Measurements from ENCODE around the gene SFRP2.

The SFRP2 gene

GRCh38 chr4:153788413-153789276, at the start of gene SFRP2:
Gene SFRP2 (minus strand): TSS chr4:153789083. CDS start chr4:153788835, 248 bp downstream.
- H3K4me3 Mint-ChIP-seq, result peak within 1 kb of the TSS; percentile 70
- no peak for ATAC-seq
- H3K27ac Mint-ChIP-seq, result no peak within 1 kb of the TSS

GRCh38 chr4:153838564-153838963, 49.7 kb upstream of the SFRP2 start:
- Mint-ChIP-seq H3K36me3 (no peaks in the 10 kb centered on the region), H3K9me3 (peaks cover 3% of the 10 kb centered on the region), H3K4me1 (no peaks in the 10 kb centered on the region), H3K27ac (no peak overlapping the region), H3K4me3 (no peak overlapping the region), H3K27me3 (no peaks in the 10 kb centered on the region)
- ATAC-seq, result no peak

More at GRCh38 chr4:153788413-153789276, at the start of gene SFRP2:
- H3K9me3 Mint-ChIP-seq, result no peaks in the 10 kb centered on the region
- peaks cover 81% of the 10 kb centered on the region for H3K27me3 Mint-ChIP-seq
- peaks cover 53% of the 10 kb centered on the region for H3K4me1 Mint-ChIP-seq
- no peaks in the 10 kb centered on the region for H3K36me3 Mint-ChIP-seq

DNA sequence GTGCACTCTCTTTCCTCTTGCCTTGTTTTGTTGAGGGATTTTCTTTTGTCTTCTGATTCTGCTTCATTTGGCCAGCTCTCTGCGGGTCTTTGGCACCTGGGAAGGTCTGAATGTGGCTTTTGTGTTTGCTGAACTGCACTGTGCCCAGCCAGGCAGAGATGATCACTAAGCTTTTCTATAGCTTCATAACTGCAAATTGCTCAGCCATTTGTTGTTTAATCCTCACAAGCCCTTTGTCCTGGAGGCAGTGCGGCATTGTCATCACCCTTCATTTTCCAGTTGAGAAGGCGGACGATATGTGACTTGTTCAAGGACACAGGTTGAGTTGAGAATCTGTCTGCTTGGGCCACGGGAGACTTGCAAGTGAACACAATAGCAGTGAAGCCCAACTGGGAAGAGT, 46.0 kb upstream of the SFRP2 start:
- H3K4me1 Mint-ChIP-seq, result no peaks in the 10 kb centered on the region
- H3K9me3 Mint-ChIP-seq, result no peaks in the 10 kb centered on the region
- no peak for ATAC-seq
- no peaks in the 10 kb centered on the region for H3K36me3 Mint-ChIP-seq
- H3K4me3 Mint-ChIP-seq, result no peak overlapping the region
- H3K27ac Mint-ChIP-seq, result no peak overlapping the region
- peaks cover 15% of the 10 kb centered on the region for H3K27me3 Mint-ChIP-seq

DNA sequence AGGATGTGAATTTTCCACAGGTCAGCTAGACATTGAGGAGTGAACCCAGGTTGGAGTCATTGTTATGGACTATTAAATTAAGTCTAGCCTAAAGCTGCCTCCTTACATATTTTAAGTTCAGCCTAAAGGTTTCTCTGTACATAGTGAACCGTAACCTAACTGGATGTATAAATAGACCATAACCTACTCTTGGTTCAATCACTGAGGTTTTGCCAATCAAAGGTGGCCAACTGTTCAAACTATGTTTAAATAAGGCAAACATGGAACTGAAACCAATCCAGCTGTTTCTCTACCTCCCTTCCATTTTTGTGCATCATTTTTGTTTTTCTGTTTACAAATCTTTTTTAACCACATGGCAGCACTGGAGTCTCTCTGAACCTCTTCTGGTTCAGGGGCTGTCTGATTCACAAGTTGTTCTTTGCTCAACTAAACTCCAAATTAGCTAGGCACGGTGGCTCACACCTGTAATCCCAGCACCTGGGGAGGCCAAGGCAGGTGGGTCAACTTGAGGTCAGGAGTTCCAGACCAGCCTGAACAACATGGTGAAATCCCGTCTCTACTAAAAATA, 43.9 kb upstream of the SFRP2 start:
- Mint-ChIP-seq H3K36me3 (no peaks in the 10 kb centered on the region), H3K4me1 (no peaks in the 10 kb centered on the region), H3K27ac (no peak overlapping the region), H3K9me3 (peaks cover 4% of the 10 kb centered on the region), H3K27me3 (peaks cover 26% of the 10 kb centered on the region), H3K4me3 (no peak overlapping the region)
- no peak for ATAC-seq

DNA sequence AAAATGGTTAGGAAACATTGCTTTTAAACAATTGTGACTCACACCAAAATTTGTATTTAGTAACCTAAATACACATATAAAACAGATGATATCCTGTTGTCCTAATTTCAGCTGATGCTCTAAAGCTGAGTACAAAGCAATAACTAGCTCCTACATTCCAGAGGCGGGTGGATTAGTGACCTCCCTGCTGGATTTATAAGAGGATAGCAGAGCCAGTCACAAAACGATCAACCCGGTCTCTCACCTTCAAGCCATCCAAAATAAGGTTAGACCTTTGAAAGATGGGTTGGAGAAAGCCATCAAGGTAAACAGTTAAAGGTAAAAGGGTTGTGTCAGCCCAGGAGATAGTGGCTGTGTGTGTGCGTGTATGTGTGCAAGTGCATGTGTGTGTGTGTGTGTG, 43.2 kb upstream of the SFRP2 start:
- no peak overlapping the region for H3K4me3 Mint-ChIP-seq

GRCh38 chr4:153831245-153831644, 42.4 kb upstream of the SFRP2 start:
- no peak for ATAC-seq
- Mint-ChIP-seq H3K4me1 (no peaks in the 10 kb centered on the region), H3K27me3 (peaks cover 26% of the 10 kb centered on the region), H3K36me3 (no peaks in the 10 kb centered on the region), H3K4me3 (no peak overlapping the region), H3K27ac (no peak overlapping the region), H3K9me3 (peaks cover 4% of the 10 kb centered on the region)

More for the DNA sequence above, 43.2 kb upstream of the SFRP2 start:
- Mint-ChIP-seq H3K9me3 (peaks cover 4% of the 10 kb centered on the region), H3K27me3 (peaks cover 26% of the 10 kb centered on the region), H3K4me1 (no peaks in the 10 kb centered on the region), H3K36me3 (no peaks in the 10 kb centered on the region), H3K27ac (no peak overlapping the region)
- no peak for ATAC-seq

GRCh38 chr4:153825691-153826090, 36.8 kb upstream of the SFRP2 start:
- peaks cover 6% of the 10 kb centered on the region for H3K9me3 Mint-ChIP-seq
- no peaks in the 10 kb centered on the region for H3K4me1 Mint-ChIP-seq
- no peak overlapping the region for H3K4me3 Mint-ChIP-seq
- ATAC-seq, result no peak
- H3K36me3 Mint-ChIP-seq, result no peaks in the 10 kb centered on the region
- peaks cover 19% of the 10 kb centered on the region for H3K27me3 Mint-ChIP-seq
- no peak overlapping the region for H3K27ac Mint-ChIP-seq

DNA sequence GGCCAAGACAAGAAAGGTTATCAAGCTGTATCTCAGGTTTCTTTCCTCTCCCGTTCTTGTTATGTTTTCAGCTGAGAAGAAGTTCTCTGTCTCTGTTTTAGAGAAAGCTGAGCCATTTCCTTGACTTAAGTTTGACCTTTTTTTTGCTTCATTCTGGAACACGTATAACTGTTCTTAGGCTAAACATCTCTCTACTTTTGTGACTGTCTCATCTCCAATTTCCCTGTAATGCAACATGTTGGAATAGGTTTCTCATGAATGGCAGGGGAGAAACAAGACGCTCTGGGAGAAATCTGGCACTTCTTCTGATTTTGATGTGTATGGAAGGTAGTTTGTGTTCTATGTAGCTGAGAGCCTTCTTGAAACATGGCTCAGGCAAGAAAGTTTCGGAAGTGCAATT, 36.2 kb upstream of the SFRP2 start:
- no peak overlapping the region for H3K27ac Mint-ChIP-seq
- no peaks in the 10 kb centered on the region for H3K4me1 Mint-ChIP-seq
- H3K9me3 Mint-ChIP-seq, result peaks cover 10% of the 10 kb centered on the region
- H3K36me3 Mint-ChIP-seq, result no peaks in the 10 kb centered on the region
- H3K27me3 Mint-ChIP-seq, result peaks cover 13% of the 10 kb centered on the region
- H3K4me3 Mint-ChIP-seq, result no peak overlapping the region
- ATAC-seq, result no peak

DNA sequence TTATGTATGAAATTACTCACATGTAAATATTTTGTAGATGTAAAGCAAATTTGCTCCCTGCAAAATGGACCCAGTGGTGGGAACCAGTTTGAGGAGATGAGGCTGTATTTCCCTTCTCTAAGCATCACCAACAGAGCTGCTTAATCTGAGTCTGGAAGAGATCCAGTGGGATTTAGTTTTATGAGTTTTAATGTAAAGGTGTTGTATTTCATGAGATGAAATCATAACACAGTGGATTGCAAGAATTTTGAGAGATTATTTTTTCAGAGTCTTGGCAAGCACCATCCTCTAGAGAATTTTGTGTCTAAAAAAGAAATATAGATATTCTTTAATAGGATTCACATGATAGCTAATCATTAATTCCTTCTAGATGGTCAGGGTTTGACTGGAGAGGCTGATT, 35.6 kb upstream of the SFRP2 start:
- Mint-ChIP-seq H3K4me3 (no peak overlapping the region), H3K4me1 (no peaks in the 10 kb centered on the region), H3K36me3 (no peaks in the 10 kb centered on the region), H3K9me3 (peaks cover 11% of the 10 kb centered on the region), H3K27ac (no peak overlapping the region), H3K27me3 (peaks cover 8% of the 10 kb centered on the region)
- ATAC-seq, result no peak

DNA sequence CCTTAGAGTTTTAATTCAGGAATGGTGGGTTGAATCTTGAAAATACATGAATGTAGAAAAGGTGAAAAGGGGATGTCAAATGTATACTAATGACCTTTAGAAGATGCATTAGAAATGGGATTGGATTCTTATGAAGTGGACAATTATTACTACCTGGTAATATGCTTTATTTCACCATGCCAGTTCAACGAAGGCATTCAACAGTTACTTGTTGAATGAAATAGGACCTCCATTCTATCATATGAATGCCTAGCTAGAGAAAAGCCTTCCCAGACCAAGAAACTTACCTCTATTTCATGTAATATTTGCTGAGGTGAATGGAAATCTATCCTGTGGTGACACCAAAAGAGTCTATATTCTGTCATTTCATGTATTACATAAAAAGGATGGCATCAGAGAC, 34.6 kb upstream of the SFRP2 start:
- peaks cover under 1% of the 10 kb centered on the region for H3K27me3 Mint-ChIP-seq
- H3K4me1 Mint-ChIP-seq, result no peaks in the 10 kb centered on the region
- no peak for ATAC-seq
- no peaks in the 10 kb centered on the region for H3K36me3 Mint-ChIP-seq
- H3K9me3 Mint-ChIP-seq, result peaks cover 8% of the 10 kb centered on the region
- no peak overlapping the region for H3K4me3 Mint-ChIP-seq
- no peak overlapping the region for H3K27ac Mint-ChIP-seq

DNA sequence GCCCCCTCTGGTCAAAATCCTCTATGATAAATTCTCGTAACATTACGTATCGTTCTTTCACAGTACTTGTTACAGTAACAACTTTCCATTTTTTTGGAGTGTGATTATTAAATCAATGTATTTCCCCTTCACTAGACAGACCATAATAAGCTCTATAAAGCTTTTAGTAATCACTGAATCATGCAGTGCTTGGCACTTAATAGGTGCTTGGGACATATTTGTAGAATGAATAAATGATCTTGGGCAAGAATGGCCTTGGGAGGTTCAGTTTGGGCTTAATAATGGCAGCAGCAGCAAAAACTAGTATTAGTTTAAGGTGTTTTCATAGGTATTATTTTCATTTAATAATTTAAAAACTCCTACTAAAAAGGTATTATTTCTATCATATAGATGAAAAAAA, 33.4 kb upstream of the SFRP2 start:
- H3K27ac Mint-ChIP-seq, result no peak overlapping the region
- no peak for ATAC-seq
- H3K4me1 Mint-ChIP-seq, result no peaks in the 10 kb centered on the region
- H3K36me3 Mint-ChIP-seq, result no peaks in the 10 kb centered on the region
- H3K9me3 Mint-ChIP-seq, result peaks cover 12% of the 10 kb centered on the region
- peaks cover 9% of the 10 kb centered on the region for H3K27me3 Mint-ChIP-seq
- no peak overlapping the region for H3K4me3 Mint-ChIP-seq

- peaks cover 43% of the 10 kb centered on the region for H3K27me3 Mint-ChIP-seq
These were observed 28.6 kb upstream of the SFRP2 start for GRCh38 chr4:153817466-153817865.

DNA sequence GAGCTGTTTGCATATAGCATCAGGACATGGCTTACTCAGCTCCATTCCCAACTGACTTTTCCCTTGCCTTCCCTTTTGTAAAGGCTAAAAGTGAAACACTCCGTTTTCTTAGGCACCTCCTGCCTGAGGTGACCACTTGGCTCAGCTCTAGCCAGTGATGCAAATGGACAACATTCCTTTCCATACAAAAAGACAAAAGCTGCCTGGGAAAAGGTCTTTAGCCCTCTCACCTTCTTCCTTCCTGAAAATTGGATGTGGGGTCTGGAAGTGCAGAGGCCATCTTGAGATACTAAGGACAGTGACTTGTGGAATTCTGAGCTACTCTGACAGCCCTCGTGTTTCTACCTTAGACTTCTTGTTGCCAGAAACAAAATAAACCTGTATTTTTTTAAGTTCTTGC, 27.7 kb upstream of the SFRP2 start:
- Mint-ChIP-seq H3K9me3 (peaks cover 10% of the 10 kb centered on the region), H3K27ac (no peak overlapping the region), H3K36me3 (no peaks in the 10 kb centered on the region)

More at GRCh38 chr4:153817466-153817865, 28.6 kb upstream of the SFRP2 start:
- peaks cover 12% of the 10 kb centered on the region for H3K9me3 Mint-ChIP-seq
- no peak for ATAC-seq
- no peak overlapping the region for H3K27ac Mint-ChIP-seq
- no peaks in the 10 kb centered on the region for H3K36me3 Mint-ChIP-seq
- H3K4me3 Mint-ChIP-seq, result no peak overlapping the region
- H3K4me1 Mint-ChIP-seq, result no peaks in the 10 kb centered on the region

DNA sequence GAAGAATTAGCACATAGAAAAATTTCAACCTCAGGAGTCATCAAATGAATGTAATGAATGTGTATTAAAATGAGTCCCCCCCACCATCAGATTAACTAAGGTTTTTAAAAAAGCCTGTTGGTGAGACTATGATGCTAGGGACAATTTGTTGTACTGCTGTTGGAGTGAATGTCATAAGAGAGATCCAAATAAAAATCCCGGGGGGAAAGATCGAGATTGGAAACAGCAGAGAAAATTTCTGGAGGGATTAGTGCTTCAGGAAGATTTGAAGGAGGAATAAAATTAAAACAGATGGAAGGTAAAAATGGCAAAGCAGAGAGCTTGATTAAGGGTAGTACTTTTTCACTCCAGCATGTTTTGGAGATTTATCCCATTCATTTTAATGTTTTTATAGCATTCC, 25.9 kb upstream of the SFRP2 start:
- ATAC-seq, result no peak
- Mint-ChIP-seq H3K36me3 (no peaks in the 10 kb centered on the region), H3K27ac (no peak overlapping the region), H3K27me3 (peaks cover 43% of the 10 kb centered on the region), H3K4me1 (peaks cover 6% of the 10 kb centered on the region), H3K9me3 (peaks cover 8% of the 10 kb centered on the region), H3K4me3 (no peak overlapping the region)

More for the DNA sequence above, 27.7 kb upstream of the SFRP2 start:
- Mint-ChIP-seq H3K4me1 (no peaks in the 10 kb centered on the region), H3K27me3 (peaks cover 43% of the 10 kb centered on the region), H3K4me3 (no peak overlapping the region)
- ATAC-seq, result no peak

GRCh38 chr4:153809916-153810810, 21.3 kb upstream of the SFRP2 start:
- H3K27me3 Mint-ChIP-seq, result peaks cover 37% of the 10 kb centered on the region
- H3K27ac Mint-ChIP-seq, result peak overlapping the region; percentile 51

More at GRCh38 chr4:153809916-153810810, 21.3 kb upstream of the SFRP2 start:
- Mint-ChIP-seq H3K9me3 (peaks cover 3% of the 10 kb centered on the region), H3K4me3 (peak overlapping the region; percentile 35), H3K4me1 (peaks cover 12% of the 10 kb centered on the region), H3K36me3 (no peaks in the 10 kb centered on the region)
- peak; percentile 77 for ATAC-seq
